Smooth muscle cell (in vitro differentiated cells): Measurements from ENCODE around the gene CAP1. TPM values are rescaled to one million over a fixed set of nuclear protein-coding genes. Genes with fewer than 3 reads are reported as not detected.
A peak's percentile ranks its signal among the peaks of the same experiment; 100 is the strongest.
"Not testable (repeated sequence)": the region's sequence is repeated elsewhere in the genome, so short reads cannot be mapped to it uniquely, and the experiment has no call there.

Experiments used
- DNase-seq: peaks from one replicate; lab custom pipeline; 2025; ENCODE audit not compliant: unreplicated experiment; lab: John Stamatoyannopoulos, UW
- H2AFZ ChIP-seq: fragments of 200-600 bp; sonication (generic); 2 replicates; pipeline ENCODE4 v1.6.0; 2016; ENCODE audit warnings: antibody characterized with exemption, low read depth, mild to moderate bottlenecking
- H3F3A ChIP-seq: fragments of 200-600 bp; sonication (generic); 2 replicates; pipeline ENCODE4 v1.6.0; 2017; ENCODE audit warnings: antibody characterized with exemption, low read depth
- H3K27ac ChIP-seq: fragments of 200-600 bp; sonication (generic); 2 replicates; pipeline ENCODE4 v1.5.1; 2016; ENCODE audit warnings: low read depth, mild to moderate bottlenecking
- H3K27me3 ChIP-seq: fragments of 200-600 bp; sonication (generic); 2 replicates; pipeline ENCODE4 v1.6.1; 2016; ENCODE audit warnings: low read depth, mild to moderate bottlenecking
- H3K36me3 ChIP-seq: fragments of 200-600 bp; sonication (generic); 2 replicates; pipeline ENCODE4 v1.5.1; 2016; ENCODE audit warnings: low read depth
- H3K4me1 ChIP-seq: fragments of 200-600 bp; sonication (generic); 2 replicates; pipeline ENCODE4 v1.5.1; 2016; ENCODE audit warnings: low read depth
- H3K4me2 ChIP-seq: fragments of 200-600 bp; sonication (generic); 2 replicates; pipeline ENCODE4 v1.6.0; 2016; ENCODE audit warnings: mild to moderate bottlenecking
- H3K4me3 ChIP-seq: fragments of 200-600 bp; sonication (generic); 2 replicates; pipeline ENCODE4 v1.5.1; 2016; ENCODE audit warnings: mild to moderate bottlenecking
- H3K79me2 ChIP-seq: fragments of 200-600 bp; sonication (generic); 2 replicates; pipeline ENCODE4 v1.6.0; 2016; ENCODE audit warnings: low read depth, mild to moderate bottlenecking
- H3K9ac ChIP-seq: fragments of 200-600 bp; sonication (generic); 2 replicates; pipeline ENCODE4 v1.6.0; 2016; ENCODE audit warnings: low read depth
- H3K9me3 ChIP-seq: fragments of 200-600 bp; sonication (generic); replicated peaks from 2 replicates; pipeline ENCODE4 v1.5.1; 2016; ENCODE audit warnings: low read depth
- H4K20me1 ChIP-seq: fragments of 200-600 bp; sonication (generic); 2 replicates; pipeline ENCODE4 v1.6.0; 2016; ENCODE audit warnings: low read depth
- WGBS: methylation state at CpG from one replicate; pipeline ENCODE4 v1.1.7; 2016; ENCODE audit warnings: low lambda C conversion rate; 5-methylcytosine and 5-hydroxymethylcytosine counted together
- polyA plus RNA-seq: library from polyadenylated mRNA; unstranded; fragments of >200 nt; fragmentation: Nextera tagmentation; extraction: Ambion mirVana; gene quantifications from 2 replicates; pipeline ENCODE4 v1.2.1, GENCODE V29; 2016
- total RNA-seq: library from RNA; depleted of rRNA; stranded (reverse); fragments of >200 nt; gene quantifications from 2 replicates; pipeline ENCODE4 v1.2.3, GENCODE V29; 2014
- TF ChIP-seq, protein P1 (sequence below): fragments of 200-600 bp; sonication (generic); IDR thresholded peaks from 2 replicates; pipeline ENCODE4 v1.5.1; 2017; ENCODE audit warnings: borderline replicate concordance, mild to moderate bottlenecking, antibody characterized with exemption; ENCODE audit not compliant: insufficient read depth, poor library complexity, severe bottlenecking

The CAP1 gene
- total and polyA plus RNA-seq, 2 experiments from 2014 or later: 381 to 390 TPM

DNA sequence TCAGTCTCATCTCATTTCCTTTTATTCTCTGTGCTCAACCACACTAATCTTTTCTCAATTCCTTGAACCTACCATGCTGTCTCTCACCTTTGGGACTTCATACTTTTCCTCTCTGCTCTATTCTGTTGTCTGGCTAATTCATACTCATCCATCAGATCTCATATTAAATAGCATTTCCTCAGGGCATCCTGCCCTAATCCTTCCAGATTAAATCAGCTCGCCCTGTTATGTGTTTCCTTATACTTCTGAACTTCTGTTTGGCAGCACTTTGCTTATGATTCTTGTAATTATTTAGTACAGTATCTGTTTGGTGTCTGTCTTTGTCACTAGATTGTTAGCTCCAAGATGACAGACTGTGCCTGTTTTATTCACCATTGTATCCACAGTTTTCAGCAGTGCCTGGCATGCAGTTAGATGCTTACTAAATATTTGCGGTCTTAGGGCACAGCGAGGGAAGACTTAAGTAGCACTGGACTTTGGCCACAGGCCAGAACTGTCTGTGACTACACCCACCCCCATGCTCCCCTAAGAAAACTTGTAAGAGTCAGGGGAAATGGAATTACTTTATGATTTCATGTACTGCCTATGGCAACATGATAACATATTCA is 9.9 kb upstream of the CAP1 start:
- no peak for DNase-seq
- 68% methylated on average over 3 of the region's 3 CpGs for WGBS
- H3K9me3 ChIP-seq: no peaks in the 10 kb centered on the region
- no peaks in the 10 kb centered on the region for H4K20me1 ChIP-seq
- no peaks in the 10 kb centered on the region for H3F3A ChIP-seq
- TF ChIP-seq, protein P1, sequence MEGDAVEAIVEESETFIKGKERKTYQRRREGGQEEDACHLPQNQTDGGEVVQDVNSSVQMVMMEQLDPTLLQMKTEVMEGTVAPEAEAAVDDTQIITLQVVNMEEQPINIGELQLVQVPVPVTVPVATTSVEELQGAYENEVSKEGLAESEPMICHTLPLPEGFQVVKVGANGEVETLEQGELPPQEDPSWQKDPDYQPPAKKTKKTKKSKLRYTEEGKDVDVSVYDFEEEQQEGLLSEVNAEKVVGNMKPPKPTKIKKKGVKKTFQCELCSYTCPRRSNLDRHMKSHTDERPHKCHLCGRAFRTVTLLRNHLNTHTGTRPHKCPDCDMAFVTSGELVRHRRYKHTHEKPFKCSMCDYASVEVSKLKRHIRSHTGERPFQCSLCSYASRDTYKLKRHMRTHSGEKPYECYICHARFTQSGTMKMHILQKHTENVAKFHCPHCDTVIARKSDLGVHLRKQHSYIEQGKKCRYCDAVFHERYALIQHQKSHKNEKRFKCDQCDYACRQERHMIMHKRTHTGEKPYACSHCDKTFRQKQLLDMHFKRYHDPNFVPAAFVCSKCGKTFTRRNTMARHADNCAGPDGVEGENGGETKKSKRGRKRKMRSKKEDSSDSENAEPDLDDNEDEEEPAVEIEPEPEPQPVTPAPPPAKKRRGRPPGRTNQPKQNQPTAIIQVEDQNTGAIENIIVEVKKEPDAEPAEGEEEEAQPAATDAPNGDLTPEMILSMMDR: no peak
- no peaks in the 10 kb centered on the region for H3K36me3 ChIP-seq
- no peaks in the 10 kb centered on the region for H3K4me1 ChIP-seq
- H3K9ac ChIP-seq: no peak overlapping the region
- no peak overlapping the region for H3K4me3 ChIP-seq
- H3K27ac ChIP-seq: no peak overlapping the region
- no peak overlapping the region for H2AFZ ChIP-seq
- H3K27me3 ChIP-seq: no peaks in the 10 kb centered on the region
- H3K4me2 ChIP-seq: no peak overlapping the region
- no peaks in the 10 kb centered on the region for H3K79me2 ChIP-seq

DNA sequence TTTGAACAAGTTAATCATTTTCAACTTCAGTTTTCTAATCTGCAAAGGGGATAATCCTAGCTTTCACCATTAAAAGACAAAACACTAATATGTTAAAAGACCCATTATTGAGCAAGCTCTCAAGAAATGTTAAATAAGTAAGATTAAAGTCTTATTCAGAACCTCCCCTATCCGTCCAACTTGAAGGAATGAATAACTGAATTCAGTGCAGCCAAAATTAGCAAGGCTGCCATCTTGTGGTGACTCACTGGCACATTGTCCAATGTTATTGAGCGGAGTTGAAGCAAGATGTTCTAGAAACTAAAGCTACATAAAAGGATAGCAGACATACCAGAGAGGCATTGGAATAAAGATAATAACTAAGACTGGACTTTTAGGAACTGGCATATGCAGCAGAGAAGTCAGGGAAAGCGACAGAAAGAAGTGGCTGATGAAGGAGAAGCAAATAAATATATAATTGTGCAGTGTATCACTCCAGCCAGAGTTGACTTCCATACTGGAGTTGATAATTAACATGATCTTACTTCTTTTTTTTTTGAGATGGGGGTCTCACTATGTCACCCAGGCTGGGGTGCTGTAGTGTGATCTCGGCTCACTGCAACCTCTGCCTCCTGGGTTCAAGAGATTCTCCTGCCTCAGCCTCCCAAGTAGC is 8.2 kb upstream of the CAP1 start:
- Histone ChIP-seq H3K4me1 (no peaks in the 10 kb centered on the region), H3K9me3 (no peaks in the 10 kb centered on the region), H3K4me2 (no peak overlapping the region), H3K27ac (no peak overlapping the region), H3K4me3 (no peak overlapping the region), H3F3A (peaks cover 3% of the 10 kb centered on the region), H4K20me1 (no peaks in the 10 kb centered on the region), H3K9ac (no peak overlapping the region), H3K79me2 (no peaks in the 10 kb centered on the region), H2AFZ (no peak overlapping the region), H3K36me3 (no peaks in the 10 kb centered on the region), H3K27me3 (no peaks in the 10 kb centered on the region)
- TF ChIP-seq, protein P1: peak; percentile 65
- DNase-seq: no peak
- 47% methylated on average over 4 of the region's 4 CpGs for WGBS

DNA sequence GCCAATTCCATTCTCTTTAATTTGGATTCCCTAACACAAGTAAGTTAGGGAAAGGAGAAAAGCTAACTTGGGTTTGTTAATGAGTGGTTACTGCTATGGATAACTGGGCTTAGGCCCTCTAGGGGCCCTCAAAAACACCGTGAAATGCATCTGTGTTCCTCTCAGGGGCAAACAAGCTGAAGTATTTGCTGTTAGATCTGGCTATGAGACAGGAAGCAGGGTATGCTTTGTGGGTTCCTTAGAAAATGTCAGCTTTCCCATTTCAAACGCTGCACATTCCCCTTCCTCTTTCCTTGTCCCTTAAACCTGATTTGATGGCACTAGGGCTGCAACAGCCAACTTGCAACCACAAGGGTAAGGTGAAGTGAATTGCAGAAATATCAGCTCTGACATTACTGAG is 5.7 kb upstream of the CAP1 start:
- Histone ChIP-seq H3K4me3 (no peak overlapping the region), H3K9ac (no peak overlapping the region), H4K20me1 (no peaks in the 10 kb centered on the region), H3F3A (peaks cover 3% of the 10 kb centered on the region), H3K4me2 (no peak overlapping the region), H3K79me2 (no peaks in the 10 kb centered on the region), H3K4me1 (peaks cover 7% of the 10 kb centered on the region), H3K27me3 (no peaks in the 10 kb centered on the region), H3K27ac (no peak overlapping the region), H3K36me3 (no peaks in the 10 kb centered on the region), H3K9me3 (no peaks in the 10 kb centered on the region), H2AFZ (peak overlapping the region; percentile 14)
- 53% methylated on average over 2 of the region's 2 CpGs for WGBS
- TF ChIP-seq, protein P1: no peak
- DNase-seq: no peak

DNA sequence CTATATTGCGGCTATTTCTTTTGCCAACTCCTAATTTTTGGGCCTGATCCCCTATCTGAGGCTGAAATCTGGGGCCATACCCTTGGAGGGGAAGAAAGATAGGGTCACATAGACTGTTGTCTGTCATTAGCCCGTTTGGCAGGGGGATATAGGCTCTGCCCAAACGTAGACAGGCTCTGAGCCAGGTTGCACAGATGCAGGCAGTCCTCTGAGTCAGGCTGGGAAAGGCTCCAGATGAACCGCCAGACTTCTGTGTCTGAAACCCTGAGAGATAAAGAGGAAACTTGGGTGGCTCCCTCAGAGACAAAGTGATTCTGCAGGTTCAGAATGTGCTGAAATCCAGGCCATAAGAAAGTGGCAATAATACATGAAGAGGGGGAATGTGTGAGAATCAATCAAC is 4.0 kb upstream of the CAP1 start:
- Histone ChIP-seq H2AFZ (no peak overlapping the region), H3K4me2 (no peak overlapping the region), H3K36me3 (no peaks in the 10 kb centered on the region), H4K20me1 (peaks cover 6% of the 10 kb centered on the region), H3K27me3 (no peaks in the 10 kb centered on the region), H3K9me3 (no peaks in the 10 kb centered on the region), H3K4me1 (peaks cover 11% of the 10 kb centered on the region), H3K27ac (peak overlapping the region; percentile 13), H3K79me2 (peaks cover 10% of the 10 kb centered on the region), H3K4me3 (no peak overlapping the region), H3K9ac (no peak overlapping the region), H3F3A (peaks cover 3% of the 10 kb centered on the region)
- no peak for DNase-seq
- WGBS: 45% methylated on average over 4 of the region's 4 CpGs
- TF ChIP-seq, protein P1: no peak

DNA sequence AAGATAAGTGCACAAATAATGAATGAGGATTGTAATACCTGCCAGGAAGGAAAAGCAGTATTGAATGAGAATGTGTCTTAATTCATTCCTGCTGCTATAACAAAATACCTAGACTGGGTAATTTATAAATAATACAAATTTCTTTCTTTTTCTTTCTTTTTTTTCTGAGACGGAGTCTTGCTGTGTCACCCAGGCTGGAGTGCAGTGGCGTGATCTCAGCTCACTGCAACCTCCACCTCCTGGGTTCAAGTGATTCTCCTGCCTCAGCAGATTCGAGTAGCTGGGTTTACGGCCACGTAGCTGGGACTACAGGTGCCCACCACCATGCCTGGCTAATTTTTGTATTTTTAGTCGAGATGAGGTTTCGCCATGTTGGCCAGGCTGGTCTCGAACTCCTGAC is 3.3 kb upstream of the CAP1 start:
- H3K9ac ChIP-seq, H2AFZ ChIP-seq, H3K9me3 ChIP-seq, H3K4me2 ChIP-seq, H3F3A ChIP-seq, H3K27me3 ChIP-seq, H3K36me3 ChIP-seq, H3K4me3 ChIP-seq, H3K27ac ChIP-seq, DNase-seq: not testable (repeated sequence)
- WGBS: over 99% methylated on average over 8 of the region's 8 CpGs
- peaks cover 17% of the 10 kb centered on the region for H3K79me2 ChIP-seq
- H4K20me1 ChIP-seq: peaks cover 13% of the 10 kb centered on the region
- peaks cover 18% of the 10 kb centered on the region for H3K4me1 ChIP-seq
